IPS-18a (cell line): ENCODE measurements around the gene POC1A.
"Not testable (repeated sequence)": the region's sequence is repeated elsewhere in the genome, so short reads cannot be mapped to it uniquely, and the experiment has no call there.

ENCODE experiments used
- H3K27ac ChIP-seq: one replicate; pipeline ENCODE4 v1.5.1; 2013; ENCODE audit warnings: low read length
- H3K27me3 ChIP-seq: one replicate; pipeline ENCODE4 v1.6.1; 2013; ENCODE audit warnings: mild to moderate bottlenecking, low read length; ENCODE audit not compliant: control insufficient read depth, insufficient read depth
- H3K36me3 ChIP-seq: one replicate; pipeline ENCODE4 v1.6.1; 2013; ENCODE audit warnings: low read depth, low read length; ENCODE audit not compliant: control insufficient read depth
- H3K4me1 ChIP-seq: one replicate; pipeline ENCODE4 v1.6.1; 2013; ENCODE audit warnings: low read depth, low read length; ENCODE audit not compliant: control insufficient read depth
- H3K4me3 ChIP-seq: one replicate; pipeline ENCODE4 v1.5.1; 2013; ENCODE audit warnings: low read length
- H3K9ac ChIP-seq: one replicate; pipeline ENCODE4 v1.6.1; 2013; ENCODE audit warnings: mild to moderate bottlenecking, low read length, moderate library complexity
- H3K9me3 ChIP-seq: one replicate; pipeline ENCODE4 v1.6.1; 2013; ENCODE audit warnings: low read depth, low read length; ENCODE audit not compliant: control insufficient read depth

Gene POC1A

DNA sequence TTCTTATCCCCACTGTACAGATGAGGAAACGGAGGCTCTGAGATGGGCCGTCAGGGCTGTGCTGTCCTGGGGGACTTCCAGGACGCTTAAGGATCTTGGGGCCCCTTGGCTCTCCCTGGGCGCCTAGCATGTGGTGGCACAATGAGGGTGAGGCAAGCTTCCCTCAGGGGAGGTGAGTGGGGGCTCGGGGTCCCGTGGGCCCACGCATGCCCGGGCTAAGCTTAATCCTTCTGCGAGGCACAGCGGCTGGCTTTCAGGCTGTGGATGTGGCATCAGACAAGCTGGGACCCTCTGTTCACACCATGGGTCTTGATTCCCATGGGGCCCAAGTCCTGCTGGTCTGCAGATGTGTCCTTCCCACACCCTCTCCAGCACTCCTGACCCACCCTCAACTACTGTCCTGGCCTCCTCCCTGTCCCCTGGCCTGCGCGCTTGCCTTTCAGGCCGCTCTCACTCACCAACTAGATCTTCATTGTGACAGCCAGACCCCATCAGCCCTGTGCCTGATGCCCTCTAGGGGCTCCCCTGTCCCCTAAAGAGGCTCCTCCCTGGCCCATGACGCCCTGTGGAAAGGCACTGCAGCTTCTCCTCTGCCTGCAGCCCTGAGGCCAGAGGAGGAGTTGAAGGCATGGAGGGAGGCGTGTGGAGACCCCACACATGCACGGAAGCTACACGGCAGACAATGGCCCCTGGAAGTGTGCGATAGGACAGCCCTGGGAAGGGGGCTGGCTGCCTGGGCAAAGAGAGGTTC, 109.2 kb downstream of the POC1A start:
- peaks cover 2% of the 10 kb centered on the region for H3K36me3 ChIP-seq
- no peaks in the 10 kb centered on the region for H3K4me1 ChIP-seq
- H3K27me3 ChIP-seq, result no peaks in the 10 kb centered on the region
- no peak overlapping the region for H3K9ac ChIP-seq
- H3K9me3 ChIP-seq, result no peaks in the 10 kb centered on the region
- H3K27ac ChIP-seq, result no peak overlapping the region
- no peak overlapping the region for H3K4me3 ChIP-seq

DNA sequence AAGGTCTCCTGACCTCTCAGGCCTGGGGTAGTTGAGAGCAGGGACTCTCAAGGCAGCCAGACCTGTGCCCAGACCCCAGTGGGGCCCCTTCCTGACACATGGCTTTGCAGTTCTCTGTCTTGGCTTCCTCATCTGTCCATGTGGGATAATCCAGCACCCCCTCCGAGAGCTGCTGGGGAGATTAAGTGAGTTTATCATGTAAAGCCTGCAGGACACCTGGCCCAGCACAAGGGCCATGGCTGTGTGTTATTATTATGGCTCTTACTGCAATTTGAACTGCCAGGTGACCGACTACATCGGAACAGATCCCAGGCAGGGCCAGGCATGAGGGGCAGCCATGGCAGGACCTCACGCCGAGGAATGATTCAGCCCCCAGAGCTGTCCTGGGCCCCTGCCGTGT, 110.5 kb downstream of the POC1A start:
- Histone ChIP-seq H3K9me3 (no peaks in the 10 kb centered on the region), H3K36me3 (no peaks in the 10 kb centered on the region), H3K27me3 (no peaks in the 10 kb centered on the region), H3K4me3 (no peak overlapping the region), H3K4me1 (no peaks in the 10 kb centered on the region), H3K27ac (no peak overlapping the region), H3K9ac (no peak overlapping the region)

DNA sequence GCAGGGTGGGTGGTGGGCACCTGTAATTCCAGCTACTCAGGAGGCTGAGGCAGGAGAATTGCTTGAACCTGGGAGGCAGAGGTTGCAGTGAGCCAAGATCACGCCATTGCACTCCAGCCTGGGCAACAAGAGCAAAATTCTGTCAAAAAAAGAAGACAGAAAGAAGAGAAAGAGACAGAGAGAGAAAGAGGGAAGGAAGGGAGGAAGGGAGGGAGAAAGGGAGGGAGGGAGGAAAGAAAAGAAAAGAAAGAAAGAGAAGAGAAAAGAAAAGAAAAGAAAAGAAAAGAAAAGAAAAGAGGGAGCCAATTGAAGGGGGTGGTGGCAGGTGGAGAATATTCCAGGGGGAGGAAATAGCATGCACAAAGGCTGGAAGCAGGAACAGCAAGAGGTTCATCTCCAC, 111.2 kb downstream of the POC1A start:
- H3K36me3 ChIP-seq, H3K4me1 ChIP-seq, H3K27me3 ChIP-seq, H3K9ac ChIP-seq, H3K27ac ChIP-seq, H3K4me3 ChIP-seq, H3K9me3 ChIP-seq: not testable (repeated sequence)

DNA sequence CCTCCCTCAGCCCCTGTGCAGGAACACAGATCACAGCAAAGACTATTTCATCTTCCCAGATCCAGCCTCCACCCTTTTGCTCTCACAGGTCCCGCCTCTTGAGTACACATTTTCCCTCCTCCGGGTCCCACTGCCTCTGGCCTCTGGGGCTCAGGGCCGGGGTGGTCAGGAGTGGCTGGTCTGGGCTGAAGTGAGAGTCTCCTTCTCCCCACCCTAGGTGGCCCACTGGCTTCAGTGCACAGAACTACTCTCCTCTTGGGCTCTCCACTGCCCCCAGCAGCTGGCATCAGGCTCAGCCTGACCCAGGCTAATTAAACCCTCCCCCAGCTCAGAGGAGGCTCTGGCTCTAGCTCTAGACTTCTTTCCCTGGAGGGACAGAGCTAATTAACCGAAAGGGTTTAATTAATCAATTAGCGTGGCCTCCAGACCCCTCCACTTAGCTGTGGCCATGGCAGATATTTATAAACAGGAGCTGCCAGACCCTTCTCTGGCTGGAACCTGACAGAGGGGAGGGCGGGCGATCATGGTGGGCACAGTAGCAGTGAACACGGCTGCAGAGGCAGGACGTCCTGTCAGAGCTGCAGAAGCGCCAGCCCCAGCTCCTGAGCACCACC, 113.0 kb downstream of the POC1A start:
- peaks cover 4% of the 10 kb centered on the region for H3K4me1 ChIP-seq

DNA sequence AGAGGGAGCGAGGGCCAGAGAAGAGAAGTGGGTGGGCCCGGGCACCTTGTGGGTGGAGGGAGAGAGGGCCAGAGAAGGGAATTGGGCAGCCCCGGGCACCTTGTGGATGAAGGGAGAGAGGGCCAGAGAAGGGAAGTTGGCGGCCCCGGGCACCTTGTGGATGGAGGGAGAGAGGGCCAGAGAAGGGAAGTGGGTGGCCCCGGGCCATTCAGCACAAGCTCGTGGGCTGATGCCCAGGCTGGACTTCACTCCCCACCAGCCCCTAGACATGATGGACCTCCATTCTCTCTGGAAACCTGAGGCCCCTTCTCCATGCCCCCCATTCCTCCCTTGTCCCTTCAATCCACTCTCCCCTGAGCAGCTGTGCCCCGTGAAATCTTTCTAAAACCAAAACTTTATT, 113.6 kb downstream of the POC1A start:
- Histone ChIP-seq H3K9me3 (no peaks in the 10 kb centered on the region), H3K27me3 (no peaks in the 10 kb centered on the region), H3K4me3 (no peak overlapping the region), H3K9ac (no peak overlapping the region), H3K4me1 (peaks cover 4% of the 10 kb centered on the region), H3K36me3 (no peaks in the 10 kb centered on the region), H3K27ac (no peak overlapping the region)

More for the DNA sequence above, 113.0 kb downstream of the POC1A start:
- no peak overlapping the region for H3K9ac ChIP-seq
- no peaks in the 10 kb centered on the region for H3K36me3 ChIP-seq
- no peak overlapping the region for H3K4me3 ChIP-seq
- no peaks in the 10 kb centered on the region for H3K27me3 ChIP-seq
- no peak overlapping the region for H3K27ac ChIP-seq
- no peaks in the 10 kb centered on the region for H3K9me3 ChIP-seq

DNA sequence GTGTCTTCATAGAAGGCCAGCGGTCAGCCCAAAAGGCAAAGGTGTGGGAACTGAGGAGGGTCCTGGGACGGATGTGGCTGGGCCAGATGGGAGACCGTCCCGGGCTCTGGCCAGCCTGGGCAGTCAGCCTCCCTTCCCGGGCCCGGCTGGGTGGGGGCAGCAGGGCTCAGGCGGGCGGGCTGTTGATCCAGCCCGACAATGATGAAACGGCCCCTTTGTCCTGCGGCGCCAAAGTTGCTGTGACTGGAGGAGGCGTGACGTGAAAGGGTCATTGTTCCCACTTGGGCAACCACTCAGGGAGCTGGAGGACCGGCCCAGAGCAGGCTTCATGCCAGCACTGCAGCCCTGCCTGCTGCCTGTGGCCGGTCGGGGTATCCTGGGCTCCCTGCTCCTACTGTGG, 114.4 kb downstream of the POC1A start:
- no peaks in the 10 kb centered on the region for H3K36me3 ChIP-seq
- no peaks in the 10 kb centered on the region for H3K9me3 ChIP-seq
- no peaks in the 10 kb centered on the region for H3K27me3 ChIP-seq
- no peak overlapping the region for H3K27ac ChIP-seq
- H3K4me3 ChIP-seq, result no peak overlapping the region
- no peak overlapping the region for H3K9ac ChIP-seq
- H3K4me1 ChIP-seq, result peaks cover 4% of the 10 kb centered on the region

DNA sequence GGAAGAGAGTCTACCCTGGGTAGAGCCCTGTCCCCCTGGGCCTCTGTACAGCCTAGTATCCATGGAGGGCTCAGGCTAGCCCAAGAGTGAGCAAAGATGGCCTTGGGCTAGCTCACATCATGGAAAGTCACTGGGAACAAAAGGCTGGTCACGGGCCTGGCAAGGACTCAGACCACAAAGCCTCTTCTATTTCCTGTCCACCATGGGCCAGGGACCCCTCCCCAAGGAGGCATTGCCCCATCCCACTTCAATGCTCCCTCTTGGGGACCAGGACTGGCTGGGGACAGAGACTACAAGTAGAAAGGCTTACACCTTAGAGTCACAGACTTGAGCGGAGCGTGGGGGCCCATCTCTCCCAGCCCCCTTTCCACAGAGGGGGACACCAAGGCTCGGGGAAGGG, 114.8 kb downstream of the POC1A start:
- Histone ChIP-seq H3K27ac (no peak overlapping the region), H3K9ac (no peak overlapping the region), H3K4me3 (no peak overlapping the region), H3K27me3 (no peaks in the 10 kb centered on the region), H3K9me3 (no peaks in the 10 kb centered on the region), H3K36me3 (no peaks in the 10 kb centered on the region), H3K4me1 (peaks cover 4% of the 10 kb centered on the region)

DNA sequence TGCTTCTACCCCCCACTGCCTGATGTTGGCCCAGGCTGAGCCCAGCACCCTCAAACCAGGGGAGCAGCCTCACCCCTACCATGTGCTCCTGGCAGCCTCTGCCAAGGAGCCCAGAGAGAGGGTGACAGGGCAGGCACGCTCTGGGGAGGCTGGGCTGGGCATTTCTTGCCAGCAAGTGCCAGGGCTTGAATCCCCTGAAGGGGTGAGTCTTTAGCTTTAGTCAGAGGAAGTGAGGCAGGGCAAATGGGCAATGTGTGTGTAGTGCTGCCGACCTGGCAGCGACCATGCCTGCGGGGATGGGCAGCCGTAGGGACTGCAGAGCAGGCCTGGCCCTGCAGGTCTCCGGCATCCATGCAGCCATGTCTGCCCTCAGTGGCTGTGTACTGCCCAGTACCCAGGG, 116.0 kb downstream of the POC1A start:
- Histone ChIP-seq H3K4me1 (peaks cover 4% of the 10 kb centered on the region), H3K36me3 (no peaks in the 10 kb centered on the region), H3K9me3 (no peaks in the 10 kb centered on the region), H3K27ac (no peak overlapping the region), H3K27me3 (no peaks in the 10 kb centered on the region), H3K4me3 (no peak overlapping the region), H3K9ac (no peak overlapping the region)

DNA sequence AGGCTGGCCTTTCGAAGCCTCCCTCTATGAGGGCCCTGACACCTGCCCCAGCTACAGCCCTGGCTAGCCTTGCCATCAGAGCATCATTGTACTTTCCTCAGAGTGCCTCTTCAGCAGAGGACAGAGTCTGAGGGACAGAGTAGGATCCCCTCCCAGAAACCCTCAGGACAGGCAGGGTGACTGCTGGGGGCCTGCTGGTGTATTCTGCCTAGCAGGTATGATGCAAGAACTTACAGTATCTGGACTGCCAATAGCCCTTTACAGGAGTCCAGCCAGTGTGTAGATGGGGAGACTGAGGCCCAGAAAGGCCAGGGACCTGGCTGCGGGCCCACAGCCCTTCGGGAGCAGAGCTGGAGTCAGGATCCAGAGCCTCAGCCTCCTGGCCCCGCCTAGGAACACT, 116.9 kb downstream of the POC1A start:
- Histone ChIP-seq H3K36me3 (no peaks in the 10 kb centered on the region), H3K9me3 (no peaks in the 10 kb centered on the region), H3K27ac (no peak overlapping the region), H3K27me3 (no peaks in the 10 kb centered on the region), H3K4me3 (no peak overlapping the region), H3K9ac (no peak overlapping the region), H3K4me1 (peaks cover 4% of the 10 kb centered on the region)

DNA sequence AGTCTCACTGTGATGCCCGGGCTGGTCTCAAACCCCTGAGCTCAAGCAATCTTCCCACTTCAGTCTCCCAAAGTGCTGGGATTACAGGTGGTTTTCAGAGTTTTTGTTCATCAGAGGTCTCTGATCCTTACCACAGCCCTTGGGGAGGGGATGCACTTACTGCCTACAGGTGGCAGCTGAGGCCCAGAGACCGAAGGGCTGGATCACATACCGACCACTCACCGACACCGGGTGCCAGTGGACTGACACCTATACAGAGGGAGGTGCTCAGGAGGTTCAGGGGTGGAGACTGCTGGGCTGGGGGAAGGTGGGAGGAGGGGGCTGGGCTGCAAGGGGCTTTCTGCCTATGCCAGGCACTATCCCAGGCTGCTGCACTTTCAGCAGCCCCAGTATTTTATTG, 117.4 kb downstream of the POC1A start:
- H3K27me3 ChIP-seq, result no peaks in the 10 kb centered on the region
- no peak overlapping the region for H3K4me3 ChIP-seq
- peaks cover 4% of the 10 kb centered on the region for H3K4me1 ChIP-seq
- H3K36me3 ChIP-seq, result no peaks in the 10 kb centered on the region
- no peak overlapping the region for H3K27ac ChIP-seq
- H3K9ac ChIP-seq, result no peak overlapping the region
- H3K9me3 ChIP-seq, result no peaks in the 10 kb centered on the region

DNA sequence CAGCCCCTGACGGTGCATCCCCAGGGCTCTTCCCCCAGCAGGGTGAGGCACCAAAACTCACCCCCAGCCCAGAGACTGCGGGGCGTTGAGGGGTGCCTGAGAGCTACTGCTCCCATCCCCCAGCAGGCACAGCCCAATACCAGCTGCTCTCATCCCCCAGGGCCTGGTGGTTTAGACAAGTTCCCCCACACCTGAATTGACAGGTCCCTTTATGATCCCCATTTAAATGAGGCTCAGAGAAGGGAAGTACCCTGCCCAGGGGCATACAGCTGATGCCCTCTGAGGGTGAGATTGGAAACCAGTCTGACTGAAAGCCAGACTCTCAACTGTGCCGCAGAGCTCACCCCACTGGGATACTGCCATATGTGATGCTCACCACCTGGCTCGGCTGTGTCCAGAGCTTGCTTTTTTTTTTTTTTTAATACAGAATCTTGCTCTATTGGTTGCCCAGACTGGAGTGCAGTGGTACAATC, 118.0 kb downstream of the POC1A start:
- no peak overlapping the region for H3K9ac ChIP-seq
- peaks cover 4% of the 10 kb centered on the region for H3K4me1 ChIP-seq
- H3K27me3 ChIP-seq, result no peaks in the 10 kb centered on the region
- no peaks in the 10 kb centered on the region for H3K36me3 ChIP-seq
- no peak overlapping the region for H3K27ac ChIP-seq
- no peak overlapping the region for H3K4me3 ChIP-seq
- no peaks in the 10 kb centered on the region for H3K9me3 ChIP-seq

DNA sequence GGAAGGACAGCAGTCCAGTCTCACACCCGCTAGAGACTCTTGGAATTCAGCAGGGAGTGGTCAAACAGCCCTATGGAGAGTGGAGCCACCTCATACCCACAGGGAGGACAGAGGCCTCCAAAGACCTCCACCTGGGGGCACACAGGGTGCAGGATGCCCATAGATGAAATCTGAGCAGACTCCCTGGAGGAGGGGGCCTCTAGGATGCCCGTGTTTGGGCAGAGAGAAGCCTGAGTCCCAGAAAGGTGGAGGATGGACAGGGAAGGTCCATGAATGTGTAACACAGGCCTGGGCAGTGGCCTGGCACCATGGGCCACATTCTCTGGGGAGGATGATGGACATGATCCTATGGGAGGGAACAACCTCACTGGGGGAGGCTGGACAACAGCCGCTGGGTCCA, 119.6 kb downstream of the POC1A start:
- no peaks in the 10 kb centered on the region for H3K9me3 ChIP-seq
- H3K27ac ChIP-seq, result no peak overlapping the region
- H3K36me3 ChIP-seq, result no peaks in the 10 kb centered on the region
- peaks cover 4% of the 10 kb centered on the region for H3K4me1 ChIP-seq
- no peak overlapping the region for H3K9ac ChIP-seq
- H3K27me3 ChIP-seq, result no peaks in the 10 kb centered on the region
- H3K4me3 ChIP-seq, result no peak overlapping the region
